Nephron progenitor cell (in vitro differentiated cells): Measurements from ENCODE around the gene ANKS6.

Experiments
- DNase-seq: peaks from one replicate; pipeline ENCODE4 v3.0.0; 2021
- H3K27ac Mint-ChIP-seq: 2 replicates; pipeline ENCODE4 v1.8.0; 2021; ENCODE audit warnings: mild to moderate bottlenecking, moderate library complexity, mixed read lengths
- H3K27me3 Mint-ChIP-seq: 2 replicates; pipeline ENCODE4 v1.8.0; 2021; ENCODE audit warnings: mild to moderate bottlenecking, low read depth, mixed read lengths; ENCODE audit not compliant: poor library complexity
- H3K36me3 Mint-ChIP-seq: 2 replicates; pipeline ENCODE4 v1.8.0; 2021; ENCODE audit warnings: low read depth, mixed read lengths
- H3K4me1 Mint-ChIP-seq: 2 replicates; pipeline ENCODE4 v1.8.0; 2021; ENCODE audit warnings: mixed read lengths
- H3K4me3 Mint-ChIP-seq: 2 replicates; pipeline ENCODE4 v1.8.0; 2021; ENCODE audit warnings: mild to moderate bottlenecking, moderate library complexity, mixed read lengths
- H3K9me3 Mint-ChIP-seq: 2 replicates; pipeline ENCODE4 v1.8.0; 2021; ENCODE audit warnings: mild to moderate bottlenecking, moderate library complexity, mixed read lengths
- TF ChIP-seq, protein P1 (sequence below): fragments of 200-600 bp; sonication (generic); IDR thresholded peaks from 2 replicates; pipeline ENCODE4 v1.5.0; 2021; ENCODE audit warnings: antibody characterized with exemption

Gene ANKS6

DNA sequence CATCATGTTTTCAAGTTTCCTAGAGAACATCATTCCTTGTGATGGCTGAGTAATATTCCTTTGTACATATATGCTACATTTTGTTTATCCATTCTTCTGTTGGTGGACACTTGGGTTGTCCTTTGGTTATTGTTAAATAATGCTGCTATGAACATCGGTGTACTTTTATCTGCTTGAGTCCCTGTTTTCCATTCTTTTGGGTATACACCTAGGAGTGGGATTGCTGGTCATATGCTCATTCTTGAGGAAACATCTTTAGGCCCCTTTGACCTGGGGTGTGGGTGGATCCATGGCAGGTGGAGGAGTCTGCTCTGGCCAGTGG, 36.4 kb upstream of the ANKS6 start:
- TF ChIP-seq, protein P1, sequence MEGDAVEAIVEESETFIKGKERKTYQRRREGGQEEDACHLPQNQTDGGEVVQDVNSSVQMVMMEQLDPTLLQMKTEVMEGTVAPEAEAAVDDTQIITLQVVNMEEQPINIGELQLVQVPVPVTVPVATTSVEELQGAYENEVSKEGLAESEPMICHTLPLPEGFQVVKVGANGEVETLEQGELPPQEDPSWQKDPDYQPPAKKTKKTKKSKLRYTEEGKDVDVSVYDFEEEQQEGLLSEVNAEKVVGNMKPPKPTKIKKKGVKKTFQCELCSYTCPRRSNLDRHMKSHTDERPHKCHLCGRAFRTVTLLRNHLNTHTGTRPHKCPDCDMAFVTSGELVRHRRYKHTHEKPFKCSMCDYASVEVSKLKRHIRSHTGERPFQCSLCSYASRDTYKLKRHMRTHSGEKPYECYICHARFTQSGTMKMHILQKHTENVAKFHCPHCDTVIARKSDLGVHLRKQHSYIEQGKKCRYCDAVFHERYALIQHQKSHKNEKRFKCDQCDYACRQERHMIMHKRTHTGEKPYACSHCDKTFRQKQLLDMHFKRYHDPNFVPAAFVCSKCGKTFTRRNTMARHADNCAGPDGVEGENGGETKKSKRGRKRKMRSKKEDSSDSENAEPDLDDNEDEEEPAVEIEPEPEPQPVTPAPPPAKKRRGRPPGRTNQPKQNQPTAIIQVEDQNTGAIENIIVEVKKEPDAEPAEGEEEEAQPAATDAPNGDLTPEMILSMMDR = no peak
- Mint-ChIP-seq H3K27ac (no peak overlapping the region), H3K36me3 (no peaks in the 10 kb centered on the region), H3K9me3 (no peaks in the 10 kb centered on the region), H3K4me1 (peaks cover 16% of the 10 kb centered on the region), H3K4me3 (no peak overlapping the region), H3K27me3 (no peaks in the 10 kb centered on the region)
- DNase-seq = no peak

DNA sequence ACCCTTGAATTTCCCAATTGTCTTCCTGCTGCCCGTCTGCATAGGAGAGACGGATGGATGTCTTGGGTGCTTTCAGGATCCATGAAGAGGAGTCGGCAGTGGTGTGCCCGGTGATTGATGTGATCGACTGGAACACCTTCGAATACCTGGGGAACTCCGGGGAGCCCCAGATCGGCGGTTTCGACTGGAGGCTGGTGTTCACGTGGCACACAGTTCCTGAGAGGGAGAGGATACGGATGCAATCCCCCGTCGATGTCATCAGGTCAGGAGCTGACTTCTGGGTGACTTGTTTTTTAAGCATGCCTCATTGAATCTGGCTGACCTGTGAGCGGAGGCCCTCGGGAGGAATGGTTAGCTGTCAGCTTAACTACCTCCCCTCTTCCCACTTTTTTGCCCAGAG, 35.3 kb upstream of the ANKS6 start:
- DNase-seq = no peak
- H3K9me3 Mint-ChIP-seq = no peaks in the 10 kb centered on the region
- no peak overlapping the region for H3K4me3 Mint-ChIP-seq
- H3K36me3 Mint-ChIP-seq = no peaks in the 10 kb centered on the region
- no peak overlapping the region for H3K27ac Mint-ChIP-seq
- peaks cover 16% of the 10 kb centered on the region for H3K4me1 Mint-ChIP-seq
- TF ChIP-seq, protein P1 = no peak
- peaks cover 3% of the 10 kb centered on the region for H3K27me3 Mint-ChIP-seq

DNA sequence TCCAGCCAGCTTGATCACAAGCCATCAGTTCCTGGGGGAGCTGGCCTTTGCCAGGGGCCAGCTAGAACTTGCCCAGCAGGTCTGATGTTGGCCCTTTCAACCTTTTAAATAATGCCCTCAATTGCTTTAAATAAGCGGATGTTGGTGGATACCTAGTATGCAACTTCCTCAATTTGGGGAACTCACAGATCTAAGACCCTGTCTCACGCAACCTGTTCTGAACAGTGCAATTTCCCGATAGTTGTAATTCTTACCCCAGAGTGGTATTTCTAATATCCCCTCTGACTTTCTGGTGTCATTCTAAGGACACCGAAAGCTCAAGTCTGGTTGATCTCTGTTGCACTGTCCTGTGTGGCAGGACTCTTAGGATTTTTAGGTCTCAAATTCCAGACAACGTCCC, 34.2 kb upstream of the ANKS6 start:
- H3K27ac Mint-ChIP-seq = no peak overlapping the region
- no peaks in the 10 kb centered on the region for H3K36me3 Mint-ChIP-seq
- H3K4me3 Mint-ChIP-seq = no peak overlapping the region
- peaks cover 16% of the 10 kb centered on the region for H3K4me1 Mint-ChIP-seq
- peaks cover 3% of the 10 kb centered on the region for H3K27me3 Mint-ChIP-seq
- H3K9me3 Mint-ChIP-seq = no peaks in the 10 kb centered on the region
- no peak for DNase-seq
- TF ChIP-seq, protein P1 = no peak

DNA sequence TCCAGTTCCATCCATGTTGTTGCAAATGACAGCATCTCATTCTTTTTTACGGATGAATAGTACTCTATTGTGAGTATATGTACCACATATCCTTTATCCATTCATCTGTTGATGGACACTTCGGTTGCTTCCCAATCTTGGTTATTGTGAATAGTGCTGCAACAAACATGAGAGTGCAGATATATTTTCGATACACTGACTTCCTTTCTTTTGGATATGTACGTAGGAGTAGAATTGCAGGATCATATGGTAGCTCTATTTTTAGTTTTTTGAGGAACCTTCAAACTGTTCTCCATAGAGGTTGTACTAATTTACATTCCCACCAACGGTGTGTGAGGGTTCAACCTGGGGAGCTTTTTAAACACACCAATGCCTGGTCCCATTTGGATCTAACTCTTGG, 33.4 kb upstream of the ANKS6 start:
- DNase-seq = no peak
- Mint-ChIP-seq H3K27me3 (peaks cover 3% of the 10 kb centered on the region), H3K36me3 (no peaks in the 10 kb centered on the region), H3K4me3 (no peak overlapping the region), H3K4me1 (peaks cover 16% of the 10 kb centered on the region), H3K9me3 (no peaks in the 10 kb centered on the region), H3K27ac (no peak overlapping the region)
- TF ChIP-seq, protein P1 = no peak

DNA sequence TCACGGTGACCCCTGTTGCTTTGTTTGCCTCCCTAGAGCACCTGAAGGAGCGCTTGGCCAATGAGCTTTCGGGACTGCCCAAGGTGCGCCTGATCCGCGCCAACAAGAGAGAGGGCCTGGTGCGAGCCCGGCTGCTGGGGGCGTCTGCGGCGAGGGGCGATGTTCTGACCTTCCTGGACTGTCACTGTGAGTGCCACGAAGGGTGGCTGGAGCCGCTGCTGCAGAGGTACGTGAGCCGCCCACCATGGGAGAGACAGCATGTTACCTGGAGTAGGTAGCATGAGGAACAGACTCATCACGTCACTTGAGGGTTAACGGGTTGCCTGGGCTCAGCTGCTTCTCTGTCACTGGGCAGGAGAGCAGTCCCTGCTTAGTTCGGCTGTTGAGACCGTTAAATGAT, 30.4 kb upstream of the ANKS6 start:
- no peaks in the 10 kb centered on the region for H3K9me3 Mint-ChIP-seq
- peaks cover 5% of the 10 kb centered on the region for H3K4me1 Mint-ChIP-seq
- H3K4me3 Mint-ChIP-seq = no peak overlapping the region
- no peak overlapping the region for H3K27ac Mint-ChIP-seq
- H3K36me3 Mint-ChIP-seq = no peaks in the 10 kb centered on the region
- TF ChIP-seq, protein P1 = no peak
- no peak for DNase-seq
- peaks cover 8% of the 10 kb centered on the region for H3K27me3 Mint-ChIP-seq

DNA sequence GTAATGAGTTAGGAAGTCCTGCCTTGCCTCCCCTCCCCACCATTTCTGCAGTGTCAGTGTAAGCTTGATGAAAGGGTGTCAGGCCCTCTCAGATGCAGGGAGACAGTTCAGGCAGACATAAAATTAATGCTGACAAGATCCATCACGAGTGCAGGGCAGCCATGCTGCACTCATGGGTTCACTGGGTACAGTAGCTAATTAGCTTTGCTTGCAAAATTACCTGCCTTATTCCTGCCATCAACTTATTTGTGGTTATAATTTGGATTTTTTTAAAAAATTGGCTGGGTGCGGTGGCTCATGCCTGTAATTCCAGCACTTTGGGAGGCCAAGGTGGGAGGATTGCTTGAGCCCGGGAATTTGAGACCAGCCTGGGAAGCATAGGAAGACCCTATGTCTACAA, 29.1 kb upstream of the ANKS6 start:
- DNase-seq = no peak
- H3K36me3 Mint-ChIP-seq = no peaks in the 10 kb centered on the region

More for the DNA sequence above, 29.1 kb upstream of the ANKS6 start:
- TF ChIP-seq, protein P1 = no peak
- H3K27ac Mint-ChIP-seq = no peak overlapping the region
- H3K9me3 Mint-ChIP-seq = no peaks in the 10 kb centered on the region
- H3K4me1 Mint-ChIP-seq = no peaks in the 10 kb centered on the region
- no peak overlapping the region for H3K4me3 Mint-ChIP-seq
- H3K27me3 Mint-ChIP-seq = peaks cover 8% of the 10 kb centered on the region
